Measurements from ENCODE around the gene ASCC1.
"Not testable (repeated sequence)": the region's sequence is repeated elsewhere in the genome, so short reads cannot be mapped to it uniquely, and the experiment has no call there.

Gene ASCC1

DNA sequence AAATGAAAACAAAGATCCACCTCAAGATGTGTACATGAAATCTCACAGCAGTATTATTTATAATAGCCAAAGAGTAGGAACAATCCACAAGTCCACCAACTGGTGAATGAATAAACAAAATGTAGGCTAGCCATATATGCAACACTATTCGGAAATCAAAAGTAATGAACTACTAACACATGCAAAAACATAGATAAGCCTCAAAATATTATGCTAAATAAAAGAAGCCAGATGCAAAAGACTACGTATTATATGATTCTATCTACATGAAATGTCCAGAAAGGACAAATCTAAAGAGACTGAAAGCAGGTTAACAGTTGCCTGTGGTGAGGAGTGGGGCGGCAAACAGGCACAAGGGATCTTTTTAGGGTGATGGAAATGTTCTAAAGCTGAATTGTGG lies 49.0 kb downstream of the ASCC1 start:
- DNase-seq: no peak

DNA sequence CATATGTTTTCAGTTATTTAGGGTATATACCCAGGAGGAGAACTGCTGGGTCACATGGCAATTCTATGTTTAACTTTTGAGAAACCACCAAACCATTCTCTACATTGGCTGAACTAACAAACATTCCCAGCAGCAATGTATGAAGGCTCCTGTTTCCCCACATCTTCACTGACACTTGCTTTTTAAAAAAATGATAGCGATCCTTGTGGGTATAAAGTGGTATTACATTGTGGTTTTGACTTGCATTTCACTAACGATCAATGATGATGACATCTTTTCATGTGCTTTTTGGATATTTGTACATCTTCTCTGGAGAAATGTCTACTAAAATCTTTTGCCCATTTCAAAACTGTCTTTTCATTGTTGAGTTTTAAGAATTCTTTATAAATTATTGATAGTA lies 51.5 kb downstream of the ASCC1 start:
- DNase-seq: peak; percentile 67

DNA sequence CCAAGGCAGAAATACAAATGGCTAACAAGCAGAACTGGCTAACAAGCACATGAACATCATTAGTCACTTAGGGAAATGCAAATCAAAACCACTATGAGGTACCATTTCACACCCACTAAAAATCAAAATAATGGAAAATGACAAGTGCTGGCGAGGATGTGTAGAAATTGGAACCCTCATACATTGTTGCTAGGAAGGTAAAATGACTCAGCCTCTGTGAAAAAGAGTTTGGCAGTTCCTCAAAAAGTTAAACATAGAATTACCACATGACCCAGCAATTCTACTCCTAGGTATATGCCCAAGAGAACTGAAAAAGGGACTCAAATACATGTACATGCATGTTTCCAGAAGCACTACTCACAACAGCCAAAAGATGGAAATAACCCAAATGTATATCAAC lies 53.1 kb downstream of the ASCC1 start:
- DNase-seq: peak; percentile 33

DNA sequence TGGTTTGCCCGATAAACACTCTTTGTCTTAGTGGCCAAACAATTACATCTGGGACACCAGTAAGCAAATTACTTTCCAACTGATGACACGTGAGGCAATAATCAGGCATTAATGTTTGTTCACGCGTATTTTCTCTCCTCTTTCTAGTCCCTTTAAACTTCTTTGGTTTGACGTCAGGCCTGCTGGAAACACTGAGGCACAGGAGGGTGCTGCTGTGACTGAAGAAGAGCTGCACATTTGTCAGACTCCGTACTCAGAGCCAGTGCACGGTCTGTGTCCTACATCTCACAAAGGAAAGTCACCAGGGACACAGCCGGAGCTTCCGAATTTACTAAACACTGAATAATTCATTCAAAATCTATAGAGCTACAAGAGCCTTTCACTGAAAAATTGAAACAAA lies 57.9 kb downstream of the ASCC1 start:
- no peak for DNase-seq

DNA sequence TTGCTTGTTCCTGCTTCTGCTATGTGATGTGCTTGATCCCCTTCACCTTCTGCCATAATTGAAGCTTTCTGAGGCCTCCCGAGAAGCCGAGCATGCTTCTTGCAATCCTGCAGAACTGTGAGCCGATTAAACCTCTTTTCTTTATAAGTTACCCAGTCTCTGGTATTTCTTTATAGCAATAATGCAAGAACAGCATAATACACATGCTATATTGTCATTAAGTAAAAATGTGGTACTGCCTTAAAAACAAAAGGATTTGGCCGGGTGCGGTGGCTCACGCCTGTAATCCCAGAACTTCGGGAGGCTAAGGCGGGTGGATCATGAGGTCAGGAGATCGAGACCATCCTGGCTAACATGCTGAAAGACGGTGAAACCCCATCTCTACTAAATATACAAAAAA lies 59.9 kb downstream of the ASCC1 start:
- DNase-seq: no peak

DNA sequence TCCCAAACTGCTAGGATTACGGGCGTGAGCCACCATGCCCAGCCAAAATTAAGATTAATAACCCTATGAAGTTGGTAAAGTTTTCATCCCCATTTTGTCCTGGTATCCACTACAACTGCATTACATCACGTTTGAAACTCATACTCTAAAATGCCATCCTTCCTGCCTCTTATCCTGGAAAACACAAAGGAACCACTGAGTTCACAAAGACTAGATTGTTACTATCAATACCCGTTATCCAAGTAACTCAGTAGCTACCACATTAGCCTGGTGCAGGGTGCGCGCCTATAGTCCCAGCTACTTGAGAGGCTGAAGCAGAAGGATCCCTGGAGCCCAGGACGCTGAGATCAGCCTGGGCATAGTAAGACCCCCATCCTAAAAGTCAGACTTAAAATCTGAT lies 63.8 kb downstream of the ASCC1 start:
- DNase-seq: no peak

DNA sequence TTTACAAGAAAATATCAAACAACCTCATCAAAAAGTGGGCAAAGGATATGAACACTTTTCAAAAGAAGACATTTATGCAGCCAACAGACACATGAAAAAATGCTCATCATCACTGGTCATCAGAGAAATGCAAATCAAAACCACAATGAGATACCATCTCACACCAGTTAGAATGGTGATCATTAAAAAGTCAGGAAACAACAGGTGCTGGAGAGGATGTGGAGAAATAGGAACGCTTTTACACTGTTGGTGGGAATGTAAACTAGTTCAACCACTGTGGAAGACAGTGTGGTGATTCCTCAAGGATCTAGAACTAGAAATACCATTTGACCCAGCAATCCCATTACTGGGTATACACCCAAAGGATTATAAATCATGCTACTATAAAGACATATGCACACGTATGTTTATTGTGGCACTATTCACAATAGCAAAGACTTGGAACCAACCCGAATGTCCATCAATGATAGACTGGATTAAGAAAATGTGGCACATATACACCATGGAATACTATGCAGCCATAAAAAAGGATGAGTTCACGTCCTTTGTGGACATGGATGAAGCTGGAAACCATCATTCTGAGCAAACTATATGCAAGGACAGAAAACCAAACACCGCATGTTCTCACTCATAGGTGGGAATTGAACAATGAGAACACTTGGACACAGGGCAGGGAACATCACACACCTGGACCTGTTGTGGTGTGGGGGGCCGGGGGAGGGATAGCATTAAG lies 65.2 kb downstream of the ASCC1 start:
- DNase-seq: not testable (repeated sequence)

DNA sequence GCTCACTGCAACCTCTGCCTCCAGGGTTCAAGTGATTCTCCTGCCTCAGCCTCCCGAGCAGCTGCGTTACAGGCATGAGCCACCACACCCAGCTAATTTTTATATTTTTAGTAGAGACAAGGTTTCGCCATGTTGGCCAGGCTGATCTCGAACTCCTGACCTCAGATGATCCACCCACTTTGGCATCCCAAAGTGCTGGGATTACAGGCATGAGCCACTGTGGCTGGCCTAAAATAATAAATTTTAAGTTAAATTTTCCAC lies 68.8 kb downstream of the ASCC1 start:
- DNase-seq: not testable (repeated sequence)

DNA sequence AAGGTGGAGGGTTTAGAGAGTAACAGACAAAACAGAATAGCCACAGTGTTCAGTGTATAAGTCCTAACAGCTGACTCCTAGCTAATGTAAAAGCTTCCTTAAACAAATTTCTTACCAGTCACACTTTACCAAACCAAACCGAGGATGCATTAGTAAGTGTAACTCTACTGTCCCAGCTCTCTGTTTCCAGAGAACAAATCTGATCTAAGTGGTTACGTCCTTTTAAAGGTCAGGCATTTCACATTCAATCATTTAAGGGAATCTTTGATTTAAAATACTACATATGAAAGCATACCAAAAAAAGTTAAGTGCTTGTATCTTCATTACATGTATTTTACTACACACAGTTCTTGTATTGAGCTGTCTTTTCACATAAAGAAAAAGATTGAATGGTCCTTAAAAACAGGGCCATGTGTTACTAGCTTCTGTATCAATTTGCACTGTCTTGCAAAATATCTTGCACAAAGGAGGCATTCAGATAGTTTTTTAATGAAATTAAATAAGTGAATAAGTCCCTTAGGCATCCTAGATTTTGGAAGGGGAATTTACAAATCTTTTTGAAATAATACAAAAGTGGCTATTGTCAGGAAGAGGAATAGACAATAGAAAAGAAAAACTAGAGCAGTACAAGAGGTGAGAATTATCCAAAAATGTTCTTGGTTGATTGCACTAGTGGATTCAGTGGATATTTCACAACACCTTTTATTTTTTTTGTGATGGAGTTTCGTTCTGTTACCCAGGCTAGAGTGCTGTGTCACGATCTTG lies 69.3 kb downstream of the ASCC1 start:
- DNase-seq: no peak

DNA sequence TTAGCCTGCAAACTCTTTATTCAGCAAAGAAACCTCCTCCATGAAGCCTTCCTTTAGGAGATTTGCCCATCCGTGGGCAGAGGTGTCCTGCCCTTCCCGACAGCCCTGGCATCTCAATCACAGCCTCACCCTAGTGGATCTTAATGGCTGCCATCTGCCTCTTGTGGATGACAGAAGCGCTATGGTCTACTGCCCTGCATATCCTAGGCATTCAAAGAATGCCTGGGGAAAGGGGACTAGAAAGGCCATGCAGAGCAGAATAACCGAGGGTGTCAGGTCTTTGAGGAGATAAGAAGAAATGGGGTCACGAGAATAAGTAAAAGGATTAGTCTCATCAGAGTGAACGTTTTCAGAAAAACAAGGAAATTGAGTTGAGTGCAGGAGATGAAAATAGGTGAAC lies 70.0 kb downstream of the ASCC1 start:
- no peak for DNase-seq

DNA sequence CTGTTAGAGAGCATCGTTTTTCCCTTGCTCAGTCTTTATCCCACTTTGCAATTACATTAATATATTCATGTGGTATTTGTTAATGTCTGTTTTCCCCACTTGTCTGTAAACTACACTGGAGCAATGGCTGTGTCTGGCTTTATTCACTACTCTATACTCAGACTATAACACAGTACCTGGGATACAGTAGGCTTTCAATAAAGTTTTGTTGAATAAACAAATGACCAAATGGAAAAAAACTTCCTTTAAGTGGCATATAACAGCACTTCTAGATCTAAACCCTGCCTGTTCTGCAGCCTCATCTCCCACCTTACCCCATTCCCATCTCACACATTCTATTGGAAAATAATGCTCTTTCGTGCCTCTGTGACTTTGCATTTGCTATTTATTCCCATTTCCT lies 70.4 kb downstream of the ASCC1 start:
- DNase-seq: no peak

DNA sequence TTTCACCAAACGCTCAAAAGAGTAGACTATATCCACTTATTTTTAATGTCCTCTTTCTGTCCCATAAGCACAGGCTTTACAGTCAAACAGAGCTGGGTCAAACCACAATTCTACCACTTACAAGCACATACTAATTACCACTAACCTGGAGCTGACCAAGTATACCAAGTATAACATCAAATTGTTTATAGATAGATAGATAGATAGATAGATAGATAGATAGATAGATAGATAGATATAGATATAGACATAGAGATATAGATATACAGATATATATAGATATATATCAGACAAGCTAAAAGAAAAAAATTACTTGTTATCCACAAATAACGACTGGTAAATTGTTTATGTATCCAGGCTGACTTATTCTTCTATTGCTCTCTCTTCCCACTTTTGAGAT lies 75.2 kb downstream of the ASCC1 start:
- DNase-seq: no peak

DNA sequence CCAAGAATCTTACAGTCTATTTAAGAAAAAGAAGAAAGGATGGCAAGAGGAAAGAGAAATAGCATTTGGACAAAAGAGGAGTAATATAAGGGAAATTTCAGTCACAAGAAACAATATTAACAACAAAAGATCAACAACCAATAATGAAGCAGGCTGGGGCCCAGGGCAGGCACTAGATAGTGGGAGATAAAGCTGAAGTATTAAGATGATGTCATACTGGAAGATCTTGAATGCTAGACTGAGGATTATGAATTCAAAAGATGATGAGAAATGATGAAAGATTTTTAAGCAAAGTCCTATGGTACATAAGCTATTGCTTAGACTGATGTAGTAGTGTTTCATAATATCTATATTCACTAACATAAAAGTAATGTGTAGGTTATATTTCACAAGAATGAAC lies 75.9 kb downstream of the ASCC1 start:
- DNase-seq: no peak

DNA sequence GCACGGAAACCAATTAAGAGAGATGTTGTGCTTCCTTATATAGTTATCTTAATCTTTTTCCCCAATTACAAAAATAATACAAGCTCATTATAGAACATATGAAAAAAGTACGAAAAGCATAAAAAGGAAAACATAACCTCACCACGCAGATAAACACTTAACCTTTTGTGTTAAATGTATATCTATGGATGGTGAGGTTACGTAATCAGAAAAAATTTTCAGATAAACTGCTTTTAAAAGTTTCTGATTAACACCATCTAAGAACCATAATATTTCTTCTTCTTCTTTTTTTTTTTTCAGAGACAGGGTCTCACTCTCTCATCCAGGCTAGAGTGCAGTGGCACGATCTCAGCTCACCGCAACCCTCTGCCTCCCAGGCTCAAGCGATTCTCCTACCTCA lies 78.5 kb downstream of the ASCC1 start:
- no peak for DNase-seq

DNA sequence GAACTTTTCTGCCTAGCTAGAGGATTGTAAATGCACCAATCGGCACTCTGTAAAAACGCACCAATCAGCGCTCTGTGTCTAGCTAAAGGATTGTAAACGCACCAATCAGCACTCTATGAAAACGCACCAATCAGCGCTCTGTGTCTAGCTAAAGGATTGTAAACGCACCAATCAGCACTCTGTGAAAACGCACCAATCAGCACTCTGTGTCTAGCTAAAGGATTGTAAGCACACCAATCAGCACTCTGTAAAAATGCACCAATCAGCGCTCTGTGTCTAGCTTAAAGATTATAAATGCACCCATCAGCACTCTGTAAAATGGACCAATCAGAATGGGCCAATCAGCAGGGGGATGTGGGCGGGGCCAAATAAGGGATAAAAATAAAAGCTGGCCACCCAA lies 79.9 kb downstream of the ASCC1 start:
- not testable (repeated sequence) for DNase-seq

DNA sequence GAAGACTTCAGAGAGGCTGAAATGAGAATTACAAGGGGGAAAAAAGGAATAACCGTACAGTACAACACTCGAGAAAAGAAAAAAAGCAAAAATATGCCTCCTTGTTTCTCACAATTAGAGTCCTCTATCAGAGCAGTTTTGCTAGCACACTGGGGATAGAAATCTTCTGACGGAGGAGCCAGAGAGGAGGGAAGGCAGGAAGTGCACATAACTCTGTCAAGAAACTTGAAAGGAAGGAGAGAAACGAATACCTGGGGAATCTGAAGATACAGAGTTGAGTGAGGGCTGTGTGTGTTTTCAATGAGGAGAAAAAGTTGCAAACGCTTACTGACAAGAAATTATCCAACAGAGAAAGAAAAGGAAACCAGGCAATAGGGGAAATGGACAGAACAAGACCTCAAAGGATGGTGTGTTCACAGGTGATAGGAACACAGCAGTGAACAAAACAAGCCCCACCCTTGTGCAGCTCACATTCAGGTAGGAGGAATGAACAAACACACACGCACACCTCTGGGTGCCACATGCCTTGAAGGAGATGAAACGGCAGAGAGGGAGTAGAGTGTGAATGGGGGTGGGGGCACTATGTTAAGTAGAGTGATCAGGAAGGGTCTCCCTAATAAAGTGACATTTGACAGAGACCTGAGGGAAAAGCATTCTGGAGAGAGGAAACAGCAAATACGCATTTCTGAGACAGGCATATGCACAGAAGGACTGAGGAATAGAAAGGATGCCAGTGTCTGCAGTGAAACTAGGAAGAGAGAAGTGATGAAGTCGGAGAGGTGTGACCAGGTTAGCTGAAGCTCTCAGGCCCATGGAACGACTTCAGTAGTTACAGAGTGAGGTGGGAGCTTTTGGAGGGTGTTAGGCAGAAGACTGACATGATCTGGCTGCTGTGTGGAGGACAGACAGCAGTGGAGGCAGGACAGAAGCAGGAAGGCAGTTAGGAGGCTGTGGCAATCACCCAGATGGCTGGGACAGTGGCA lies 81.0 kb downstream of the ASCC1 start:
- peak; percentile 11 for DNase-seq

DNA sequence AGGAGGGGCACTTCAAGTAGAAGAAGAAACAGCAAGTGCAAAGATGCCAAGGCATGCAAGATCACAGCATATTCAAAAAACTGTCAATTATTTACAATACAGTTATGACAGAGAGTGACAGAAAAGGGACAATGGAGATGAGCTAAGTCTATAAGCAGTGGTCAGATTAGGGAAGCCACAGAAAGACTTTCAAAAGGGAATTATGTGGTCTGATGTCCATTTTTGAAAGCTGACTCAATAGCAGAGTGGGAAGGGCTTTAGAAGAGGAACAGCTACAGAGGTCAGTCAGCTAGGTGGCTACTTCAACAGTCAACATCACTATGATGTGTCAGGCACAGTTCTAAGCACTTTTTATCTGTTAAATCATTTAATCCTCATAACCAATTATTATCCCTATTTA lies 82.6 kb downstream of the ASCC1 start:
- peak; percentile 21 for DNase-seq

DNA sequence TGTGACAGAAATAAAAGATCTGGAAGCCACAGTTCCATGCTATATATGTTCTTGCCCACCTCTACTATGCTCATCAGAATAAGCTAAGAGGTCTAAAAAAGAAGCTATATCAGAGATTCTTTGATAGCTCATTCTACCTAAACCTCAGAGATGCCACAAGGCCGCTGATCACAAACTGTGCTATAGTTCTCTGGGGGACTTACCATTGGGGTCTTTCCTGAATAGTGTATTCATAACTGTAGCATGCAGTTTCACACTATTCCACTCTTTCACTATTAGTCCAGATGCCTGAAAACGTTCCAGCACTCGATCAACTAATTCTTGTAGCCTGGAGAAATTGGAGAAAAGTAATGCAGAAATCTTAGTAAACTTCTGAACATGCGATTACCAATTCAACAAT lies 83.2 kb downstream of the ASCC1 start:
- DNase-seq: no peak

DNA sequence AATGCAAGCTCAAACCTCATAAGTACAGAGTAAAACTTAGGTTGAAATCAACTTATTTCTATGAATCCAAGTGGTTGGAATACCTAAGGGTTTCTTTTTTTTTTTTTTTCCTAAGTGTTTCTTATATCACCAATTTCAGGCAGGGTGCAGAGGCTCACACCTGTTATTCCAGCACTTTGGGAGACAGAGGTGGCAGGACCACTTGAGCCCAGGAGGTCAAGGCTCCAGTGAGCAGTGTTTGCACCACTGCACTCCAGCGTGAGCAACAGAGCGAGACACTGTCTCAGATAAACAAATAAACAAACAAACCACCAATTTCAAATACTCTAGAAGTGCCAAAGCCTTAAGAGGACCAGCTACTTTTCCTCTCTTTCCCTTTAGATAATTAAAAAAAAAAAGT lies 88.5 kb downstream of the ASCC1 start:
- no peak for DNase-seq

DNA sequence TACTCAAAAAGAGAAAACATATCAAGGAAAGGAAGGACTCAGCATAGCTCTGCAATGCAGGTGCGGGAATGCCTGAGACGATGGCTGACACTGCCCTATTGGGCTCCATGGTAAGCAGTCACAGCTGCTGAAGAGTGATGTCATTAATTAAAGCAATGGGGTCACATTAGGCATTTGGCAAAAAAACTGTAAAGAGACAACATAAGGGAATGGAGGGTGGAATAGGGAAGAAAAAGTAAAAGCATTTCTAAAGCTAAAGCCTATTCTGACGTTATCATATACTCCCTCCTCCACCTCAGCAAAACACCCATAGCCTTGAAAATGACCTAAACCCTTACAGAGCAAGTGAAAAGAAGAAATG lies 89.2 kb downstream of the ASCC1 start:
- DNase-seq: no peak

DNA sequence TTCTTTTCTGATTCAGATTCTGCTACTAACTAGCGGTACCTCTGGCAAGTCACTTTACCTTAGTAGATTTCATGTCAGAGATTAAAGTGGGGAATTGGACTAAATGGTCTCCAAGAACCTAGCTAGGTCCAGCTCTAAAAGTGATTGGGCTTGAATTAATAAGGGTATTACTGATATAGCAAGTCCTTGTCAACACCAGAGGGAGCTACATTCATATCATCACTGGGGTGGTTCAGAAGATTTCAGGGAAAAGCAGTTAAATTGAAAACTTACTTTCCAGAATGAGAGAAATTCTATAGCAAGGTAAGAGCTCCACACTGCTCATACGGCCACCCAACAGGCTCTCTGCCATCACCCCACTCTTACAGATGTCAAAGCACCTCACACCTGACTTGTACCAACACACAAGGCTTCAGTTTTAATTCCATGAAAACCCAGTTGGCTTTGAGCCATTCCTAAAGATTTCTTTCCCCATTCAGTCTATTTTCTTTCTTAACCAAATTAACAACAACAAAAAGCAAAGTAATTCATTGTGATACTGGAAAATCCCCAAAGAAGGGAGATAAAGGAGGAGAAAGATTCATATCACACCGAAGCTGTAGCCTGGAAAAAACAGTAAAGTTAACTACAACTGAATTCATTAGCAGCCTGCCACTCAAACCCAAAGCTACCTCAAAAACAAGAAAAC lies 89.7 kb downstream of the ASCC1 start:
- peak; percentile 81 for DNase-seq

DNA sequence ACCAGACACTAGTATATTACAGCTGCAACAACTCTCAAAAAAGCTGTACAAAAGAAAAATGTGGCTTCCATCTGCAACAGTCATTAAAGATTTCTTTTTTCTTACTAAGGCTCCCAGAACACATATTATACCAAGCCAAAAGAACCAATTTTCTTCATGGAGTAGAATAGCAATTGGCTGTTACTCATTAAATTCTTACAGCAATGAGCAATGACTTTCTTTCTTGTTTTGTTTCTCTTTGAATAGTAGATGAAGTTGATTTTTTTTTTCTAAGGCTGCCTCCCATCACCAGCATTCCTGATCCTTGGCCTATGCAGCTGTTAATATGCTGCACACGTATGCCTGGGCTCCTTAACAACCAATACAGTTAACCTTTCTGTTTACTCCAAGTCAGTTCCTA lies 91.1 kb downstream of the ASCC1 start:
- DNase-seq: no peak

DNA sequence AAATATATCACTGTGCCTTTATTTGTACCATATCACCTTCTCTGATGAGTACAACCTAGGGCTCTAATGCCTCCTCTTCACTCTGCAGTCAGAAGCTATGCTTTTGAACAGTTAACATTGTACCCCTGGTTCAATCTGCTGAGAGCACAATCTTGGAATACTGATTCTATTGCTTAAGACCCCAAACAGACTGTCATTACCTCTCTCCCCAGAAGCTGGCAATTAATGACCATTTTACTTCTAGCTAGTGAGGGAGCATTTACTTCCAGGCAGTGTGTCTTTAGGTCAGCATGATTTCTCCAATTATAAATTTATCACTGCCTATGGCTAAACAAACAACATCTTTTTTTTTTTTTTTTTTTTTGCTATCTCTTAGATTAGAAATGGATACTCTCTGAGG lies 91.7 kb downstream of the ASCC1 start:
- DNase-seq: no peak

Data from hematopoietic multipotent progenitor cell treated with erythropoietin and hydrocortisone succinate and interleukin-3 and kit ligand, for 6 days (in vitro differentiated cells).